Activated T-cell treated with anti-CD3 and anti-CD28 coated beads for 24 hours (primary cell): ENCODE data around the gene RNF130.

Experiments
- DNase-seq: peaks from one replicate; pipeline ENCODE4 v3.0.0-alpha.2; 2020; ENCODE audit warnings: low read depth

The RNF130 gene

DNA sequence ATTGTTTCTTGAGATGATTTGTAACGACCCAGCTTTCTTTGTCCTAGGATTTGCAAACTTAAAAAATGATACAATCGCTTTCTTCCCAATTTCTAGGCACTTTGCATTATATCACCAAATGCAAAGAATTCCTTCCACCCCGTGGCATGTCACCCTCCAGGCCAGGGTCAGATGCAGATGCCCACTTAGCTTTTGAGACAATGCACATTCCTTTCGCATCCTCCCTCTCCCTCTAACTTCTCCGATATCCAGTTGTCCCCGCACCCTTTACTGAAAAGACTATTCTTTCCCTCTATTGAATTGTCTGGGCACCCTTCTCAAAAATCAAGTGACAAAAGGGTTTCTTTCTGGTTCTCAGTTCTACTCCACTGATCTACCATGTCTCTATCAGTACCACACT lies 17.3 kb downstream of the RNF130 start:
- DNase-seq = no peak

DNA sequence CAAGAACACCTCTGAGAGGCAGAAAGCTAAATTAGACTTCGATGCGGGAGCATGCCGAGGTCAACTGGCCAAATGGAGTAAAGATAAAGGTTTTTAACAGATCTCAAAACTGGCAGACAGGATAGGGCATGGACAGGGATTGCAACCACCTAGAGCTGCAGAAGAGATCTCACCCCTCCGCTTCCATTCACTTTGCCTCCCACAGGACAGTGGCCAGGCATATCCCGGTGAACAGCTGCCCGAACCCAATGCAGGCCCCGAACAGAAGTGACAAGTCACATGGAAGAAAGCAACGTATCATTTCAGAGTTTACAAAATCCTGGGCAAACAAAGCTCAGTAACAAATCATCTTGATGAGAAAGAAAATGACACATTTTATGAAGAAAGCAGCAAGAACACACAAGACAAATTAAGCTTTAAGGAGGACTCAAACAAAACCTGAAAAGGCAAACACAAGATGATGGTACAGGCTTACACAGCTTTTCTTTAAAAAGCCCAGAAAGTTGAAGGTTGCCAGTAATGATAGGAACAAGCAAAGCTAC lies 18.4 kb downstream of the RNF130 start:
- no peak for DNase-seq

DNA sequence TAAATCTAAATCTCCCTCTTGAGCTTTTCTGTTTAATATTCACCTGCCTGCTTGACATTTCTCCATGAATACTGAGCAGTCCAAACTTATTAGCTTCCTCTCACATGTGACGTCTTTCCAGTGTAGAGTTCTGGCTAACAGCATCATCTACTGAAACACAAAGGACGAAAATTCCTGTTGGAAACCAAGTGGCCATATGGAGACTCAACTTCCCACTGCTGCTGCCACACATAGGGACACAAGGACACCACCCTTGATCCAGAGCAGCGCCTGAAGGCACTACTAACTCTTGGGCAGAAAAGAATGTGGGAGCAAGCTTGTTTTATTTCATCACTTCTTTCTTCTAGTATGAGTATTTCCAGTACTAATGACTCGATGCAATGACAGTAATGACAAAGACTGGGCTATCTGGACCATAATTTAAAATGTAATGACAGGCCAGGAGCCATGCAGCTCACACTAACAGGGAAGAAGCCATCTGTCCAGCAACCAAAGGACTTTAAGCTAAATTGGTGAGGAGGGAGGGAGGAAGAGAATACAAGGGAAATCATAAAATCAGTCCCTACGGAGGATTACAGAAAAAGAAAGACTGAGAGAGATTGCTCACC lies 19.2 kb downstream of the RNF130 start:
- DNase-seq = no peak

DNA sequence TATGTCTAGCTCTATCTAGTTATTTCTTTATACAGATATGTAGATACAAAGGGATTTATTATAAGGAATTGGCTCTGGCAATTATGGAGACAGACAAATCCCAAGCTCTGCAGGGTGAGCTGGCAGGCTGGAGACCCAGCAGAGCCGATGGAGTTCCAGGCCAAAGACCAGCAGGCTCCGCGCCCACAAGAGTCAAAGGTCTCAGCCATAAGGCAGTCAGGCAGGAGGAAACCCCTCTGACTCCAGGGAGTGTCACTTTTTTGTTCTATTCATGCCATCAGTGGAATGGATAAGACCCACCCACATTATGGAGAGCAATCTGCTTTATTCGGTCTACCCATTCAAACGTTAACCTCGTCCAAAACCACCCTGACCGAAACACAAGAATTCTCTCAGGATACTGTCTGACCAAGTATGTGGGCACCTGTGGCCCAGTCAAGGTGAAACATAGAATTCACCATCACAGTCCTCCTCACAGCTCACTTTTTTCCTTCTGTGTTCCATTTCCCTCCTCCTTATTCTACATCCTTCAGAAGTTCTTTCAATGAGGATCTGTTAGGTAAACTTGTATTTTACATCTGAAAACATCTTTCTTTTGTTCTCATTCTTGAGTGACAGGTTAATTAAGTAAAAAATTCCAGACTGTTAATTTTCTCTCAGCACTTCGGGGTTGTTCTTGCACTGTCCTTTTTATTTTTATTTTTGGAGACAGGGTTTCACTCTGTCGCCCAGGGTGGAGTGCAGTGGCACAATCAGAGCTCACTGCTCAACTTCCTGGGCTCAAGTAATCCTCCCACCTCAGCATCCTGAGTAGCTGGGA lies 21.2 kb downstream of the RNF130 start:
- no peak for DNase-seq

DNA sequence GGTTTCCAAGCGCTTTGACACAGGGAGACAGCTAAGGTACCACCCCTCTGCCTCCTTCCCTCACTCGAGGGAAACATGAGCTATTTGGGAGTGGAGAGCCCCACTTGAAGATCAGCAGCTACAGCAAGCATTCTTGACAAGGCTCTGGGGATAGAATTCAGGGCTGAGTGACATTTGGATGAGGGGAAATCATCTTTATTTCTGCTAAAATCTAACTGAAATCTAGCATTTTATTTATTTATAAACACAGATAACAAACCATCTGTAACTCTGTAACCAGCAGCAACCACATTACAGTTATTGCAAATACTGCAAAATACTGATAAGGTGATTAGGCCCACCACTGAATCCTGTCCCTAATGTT lies 22.4 kb downstream of the RNF130 start:
- DNase-seq = no peak

DNA sequence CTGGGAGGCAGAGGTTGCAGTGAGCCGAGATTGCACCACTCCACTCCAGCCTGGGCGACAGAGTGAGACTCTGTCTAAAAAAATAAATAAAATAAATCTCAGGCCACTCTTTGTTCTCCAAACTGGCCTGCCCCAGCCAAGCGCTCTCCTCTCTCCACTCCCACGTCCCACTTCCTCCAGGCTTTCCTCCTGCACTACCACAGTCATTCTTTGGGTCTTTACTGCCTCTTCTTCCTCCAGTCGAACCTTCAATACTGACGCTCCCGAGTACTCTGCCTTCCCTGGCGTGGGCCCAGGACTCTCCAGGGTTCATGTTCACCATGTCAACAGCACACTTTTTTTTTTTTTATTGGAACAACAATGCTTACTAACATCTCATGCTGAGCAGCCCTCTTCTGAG lies 23.9 kb downstream of the RNF130 start:
- no peak for DNase-seq

DNA sequence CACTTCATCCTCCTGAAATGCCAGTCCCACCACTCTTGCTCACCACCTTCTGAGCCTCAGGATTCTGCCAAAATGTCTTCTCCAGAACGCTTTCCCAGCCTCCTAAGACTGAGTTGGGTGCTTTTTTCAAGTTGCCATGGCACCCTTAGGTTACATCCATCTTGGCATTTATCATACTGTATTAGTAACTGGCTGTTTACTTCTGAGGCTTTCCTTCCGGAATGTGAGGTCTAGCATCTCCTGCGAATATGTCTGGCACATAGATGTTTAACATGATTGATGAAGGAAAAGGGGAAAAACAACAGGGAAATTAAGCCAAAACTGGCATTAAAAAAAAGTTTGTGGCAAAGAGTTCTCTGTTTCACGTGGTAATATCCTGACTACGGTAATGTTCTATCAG lies 24.9 kb downstream of the RNF130 start:
- no peak for DNase-seq

DNA sequence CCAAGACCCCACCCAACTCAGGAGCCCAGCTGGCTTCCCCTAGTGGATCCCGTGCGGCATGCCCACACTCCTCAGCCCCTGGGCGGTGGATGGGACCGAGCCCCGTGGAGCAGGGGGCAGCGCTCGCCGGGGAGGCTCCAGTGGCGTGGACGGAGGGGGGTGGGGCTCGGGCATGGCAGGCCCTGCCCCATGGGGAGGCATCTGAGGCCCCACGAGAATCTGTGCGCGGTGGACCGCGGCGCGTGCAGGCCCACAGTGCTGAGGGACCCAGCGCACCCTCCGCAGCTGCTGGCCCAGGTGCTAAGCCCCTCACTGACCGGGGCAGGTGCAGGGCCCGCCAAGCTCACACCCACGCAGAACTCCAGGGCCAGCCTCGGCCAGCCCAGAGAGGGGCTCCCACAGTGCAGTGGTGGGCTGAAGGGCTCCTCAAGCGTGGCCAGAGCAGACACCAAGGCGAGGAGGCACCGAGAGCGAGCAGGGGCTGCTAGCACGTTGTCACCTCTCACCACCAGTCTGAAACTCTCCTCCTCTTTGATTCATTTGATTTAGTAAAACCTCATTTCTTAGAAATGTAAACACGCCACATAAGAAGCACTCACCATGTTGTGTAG lies 25.6 kb downstream of the RNF130 start:
- DNase-seq = no peak

DNA sequence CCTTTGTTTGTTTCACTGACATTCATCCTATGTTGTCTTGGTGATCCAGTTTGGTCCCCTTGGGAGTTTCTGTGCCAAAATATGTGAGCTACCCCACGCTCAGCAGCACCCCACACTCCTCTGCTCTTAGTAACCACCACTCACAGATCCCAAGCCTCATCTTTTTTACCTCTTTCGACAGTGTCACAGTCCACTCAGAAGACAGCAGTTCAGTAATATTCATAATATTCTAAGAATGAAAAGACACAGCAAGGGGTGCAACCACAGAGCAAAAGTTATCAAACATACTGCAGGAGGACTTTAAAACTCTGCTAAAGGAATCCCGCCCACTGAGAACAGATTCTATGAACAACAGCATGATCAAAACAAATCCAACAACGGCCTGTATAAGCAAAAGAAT lies 28.2 kb downstream of the RNF130 start:
- no peak for DNase-seq

DNA sequence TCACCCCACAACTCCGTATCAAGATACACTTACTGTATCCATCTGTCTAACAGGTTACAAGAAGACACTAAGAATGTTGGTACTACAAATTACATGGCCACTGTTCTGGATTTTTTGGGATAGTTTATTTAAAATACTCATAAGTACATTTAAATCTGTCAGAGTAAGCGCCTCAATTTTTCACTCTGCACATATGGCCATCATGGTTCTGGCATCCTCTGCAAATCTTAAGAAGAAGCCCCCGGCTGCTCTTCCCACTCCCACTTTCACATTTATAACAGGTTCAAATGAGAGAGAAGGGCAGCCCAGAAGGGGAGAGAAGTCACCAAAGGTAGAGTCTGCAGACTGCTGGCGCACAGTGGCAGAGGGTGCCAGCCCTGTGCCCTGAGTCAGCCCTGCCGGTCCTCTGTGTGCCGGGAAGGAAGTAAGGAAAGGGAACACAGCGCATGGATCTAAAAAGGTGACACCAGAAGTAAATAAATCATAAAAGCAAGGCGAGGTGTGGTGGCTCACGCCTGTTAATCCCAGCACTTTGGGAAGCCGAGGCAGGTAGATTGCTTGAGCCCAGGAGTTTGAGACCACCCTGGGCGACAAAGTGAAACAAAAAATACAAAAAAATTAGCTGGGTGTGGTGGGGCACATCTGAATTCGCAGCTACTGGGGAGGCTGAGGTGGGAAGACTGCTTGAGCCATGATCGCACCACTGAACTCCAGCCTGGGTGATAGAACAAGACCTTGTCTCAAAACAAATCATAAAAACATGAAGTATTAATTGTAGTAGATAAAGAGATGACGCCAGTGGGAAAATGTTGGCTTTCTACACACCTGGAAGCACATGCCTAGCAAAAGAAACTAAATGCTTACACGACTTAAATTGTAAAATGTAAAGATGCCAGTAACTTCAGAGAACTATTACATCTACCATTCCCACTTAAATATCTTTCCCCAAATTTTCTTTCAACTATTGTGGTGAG lies 30.0 kb downstream of the RNF130 start:
- DNase-seq = no peak

DNA sequence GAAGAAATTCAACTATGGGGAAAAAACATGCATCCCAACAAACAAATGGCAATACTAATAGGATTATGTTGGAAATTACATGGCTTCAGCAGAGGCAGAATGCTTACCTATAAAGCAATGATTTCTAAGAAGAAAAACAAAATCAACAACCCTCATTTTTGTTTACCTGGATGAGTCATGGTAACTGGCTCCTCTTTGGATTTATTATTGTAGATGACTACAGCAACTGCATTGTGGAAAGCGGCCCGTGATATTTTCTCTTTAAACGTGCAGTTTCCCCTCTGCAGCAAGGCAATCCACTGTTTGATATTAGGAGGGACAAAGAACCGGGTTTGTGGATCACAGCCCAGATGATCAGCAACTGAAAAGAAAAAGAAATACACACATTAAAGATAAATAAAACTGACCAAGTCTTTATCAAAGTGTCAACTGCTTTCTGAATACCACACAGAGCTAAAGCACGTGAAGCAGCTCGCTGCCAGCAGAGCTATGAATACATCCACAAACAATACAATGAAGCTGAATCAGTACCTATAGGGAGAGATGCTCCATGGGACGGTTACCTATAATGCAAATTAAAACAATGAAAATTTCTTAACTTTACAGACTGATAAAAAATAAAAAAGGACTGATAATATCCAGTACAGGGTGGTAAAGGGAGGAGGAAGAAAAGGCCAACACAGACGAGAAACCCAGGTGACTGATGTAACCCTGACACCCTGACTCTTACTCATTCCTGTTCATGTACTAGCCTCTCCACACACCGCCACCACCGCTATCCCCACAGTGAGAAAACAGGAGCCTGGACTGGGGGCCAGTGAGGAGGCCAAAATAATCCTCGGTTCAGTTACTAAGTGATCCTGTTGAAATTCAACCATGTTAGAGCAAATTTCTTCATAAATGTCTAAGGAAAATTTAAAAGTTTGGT lies 31.0 kb downstream of the RNF130 start:
- no peak for DNase-seq

DNA sequence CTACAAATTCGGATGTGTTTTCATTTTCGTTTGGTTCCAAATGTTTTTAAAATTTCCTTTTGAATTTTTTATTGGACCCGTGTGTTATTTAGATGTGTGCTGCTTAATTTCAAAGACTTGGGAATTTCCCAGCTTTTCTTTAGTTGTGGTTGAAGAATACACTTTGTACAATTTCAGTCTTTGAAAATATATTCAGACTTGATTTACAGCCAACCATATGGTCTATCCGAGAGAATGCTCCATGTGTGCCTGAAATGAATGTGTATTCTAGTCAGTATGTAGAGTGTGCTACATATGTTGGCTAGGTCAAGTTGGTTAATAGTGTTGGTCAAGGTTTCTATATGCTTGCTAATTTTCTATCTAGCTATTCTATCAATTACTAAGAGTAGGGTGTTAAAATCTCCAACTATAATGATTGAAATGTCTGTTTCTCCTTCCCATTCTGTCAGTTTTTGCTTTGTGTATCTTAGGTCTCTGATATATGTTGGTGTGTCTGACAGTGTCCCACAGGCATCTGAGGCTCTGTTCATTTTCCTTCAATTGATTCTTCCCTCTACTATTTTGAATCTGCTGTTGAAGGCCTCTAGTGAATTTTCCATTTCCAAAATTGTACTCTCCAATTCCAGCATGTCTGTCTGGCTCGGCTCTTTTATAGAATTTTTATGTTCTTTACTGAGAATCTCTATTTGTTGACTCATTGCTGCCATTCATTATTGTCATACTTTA lies 36.2 kb downstream of the RNF130 start:
- DNase-seq = no peak

DNA sequence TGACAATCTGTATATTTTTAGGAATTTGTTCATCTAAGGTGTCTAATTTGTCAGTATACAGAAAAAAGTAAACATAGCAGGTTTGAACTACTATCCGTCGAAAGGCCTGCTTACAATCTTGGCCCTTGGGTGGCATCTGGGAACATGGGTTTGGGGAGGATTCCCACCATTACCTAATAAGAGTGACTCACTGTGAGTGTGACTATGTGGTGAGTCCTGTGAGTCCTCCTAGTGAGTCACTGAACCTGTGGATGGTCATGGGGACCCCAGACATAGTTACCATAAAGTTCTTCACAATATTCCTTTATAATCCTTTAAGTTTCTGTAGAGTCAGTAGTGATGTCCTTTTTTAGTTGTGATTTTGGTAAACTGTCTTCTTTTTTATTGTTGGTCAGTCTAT lies 37.0 kb downstream of the RNF130 start:
- no peak for DNase-seq

DNA sequence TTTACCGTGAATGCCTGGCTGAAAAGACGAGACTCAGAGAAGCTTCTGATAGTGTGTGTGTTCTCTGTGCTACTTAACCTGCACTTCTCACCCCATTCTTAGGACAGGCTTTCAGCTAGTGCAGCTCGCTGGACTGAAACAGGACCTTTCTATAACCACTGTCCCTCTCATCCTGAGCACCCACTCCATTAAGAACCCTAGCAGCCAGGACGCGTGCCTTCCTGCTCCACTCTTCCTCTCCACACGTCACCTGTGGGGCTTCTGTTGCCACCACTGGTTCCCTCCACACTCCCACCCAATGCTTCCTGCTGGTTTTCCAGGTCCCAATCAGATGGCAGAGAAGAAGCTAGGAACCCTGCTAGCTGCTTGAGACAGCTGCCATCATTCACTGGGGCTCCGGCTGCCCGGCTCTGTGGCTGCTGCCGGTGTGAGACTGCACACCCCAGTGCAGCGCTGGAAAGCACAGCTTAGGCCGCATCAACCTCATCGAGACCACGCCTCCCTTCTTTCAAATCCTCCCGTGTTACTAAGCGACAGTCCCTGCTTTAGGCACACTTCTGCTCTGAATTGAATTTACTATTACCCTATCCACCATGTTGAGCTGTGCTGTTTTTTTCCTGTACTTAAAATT lies 44.0 kb downstream of the RNF130 start:
- no peak for DNase-seq

DNA sequence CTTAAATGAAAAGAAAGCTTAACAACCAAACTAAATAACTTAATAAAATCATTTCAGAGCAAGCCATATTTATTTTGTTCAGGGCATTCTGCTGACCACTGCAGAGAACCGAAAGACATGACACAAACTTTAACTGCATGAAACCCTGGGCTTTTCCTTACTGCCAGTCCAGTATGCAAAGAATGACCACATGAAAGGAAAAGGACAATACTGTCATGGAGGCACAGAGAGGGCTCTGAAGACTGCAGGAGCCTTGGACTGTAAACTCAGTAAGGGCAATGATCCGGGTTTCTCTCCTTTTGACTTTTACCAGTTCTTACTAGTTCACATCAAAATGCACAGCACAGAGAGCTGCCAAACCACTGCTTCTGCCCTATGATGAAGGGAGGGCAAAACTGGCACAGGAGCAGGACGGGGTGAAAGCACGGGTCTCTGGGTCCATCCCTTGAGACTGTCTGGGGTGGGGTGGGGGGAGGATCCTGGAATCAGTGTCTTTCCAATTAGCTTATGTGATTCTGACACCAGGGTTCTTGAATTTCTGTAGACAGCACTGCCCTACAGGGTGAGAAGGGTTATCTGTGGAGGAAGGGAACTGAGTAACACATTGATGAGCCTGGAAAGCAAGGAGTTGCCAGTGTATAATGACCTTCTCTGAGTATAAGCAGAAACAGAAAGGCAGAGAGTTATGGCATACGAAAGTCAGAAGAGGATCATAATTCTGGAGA lies 44.7 kb downstream of the RNF130 start:
- DNase-seq = no peak

DNA sequence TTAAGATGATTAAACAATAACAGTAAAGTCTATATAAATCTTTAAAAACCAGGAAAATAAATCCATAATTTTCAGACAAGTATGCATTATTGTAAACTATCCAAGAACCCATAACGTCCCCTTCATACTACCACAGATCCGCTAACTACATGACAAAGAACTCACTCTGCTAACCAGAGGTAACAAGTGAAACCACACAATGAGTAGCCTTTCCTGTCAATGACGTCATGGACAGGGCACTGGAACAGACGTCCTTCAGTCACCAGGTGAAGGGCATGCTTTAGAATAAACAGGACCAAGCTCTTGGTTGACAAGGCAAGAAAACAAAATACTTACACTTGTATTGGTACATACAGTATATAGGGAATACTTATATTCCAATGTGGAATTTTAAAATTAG lies 45.2 kb downstream of the RNF130 start:
- no peak for DNase-seq

DNA sequence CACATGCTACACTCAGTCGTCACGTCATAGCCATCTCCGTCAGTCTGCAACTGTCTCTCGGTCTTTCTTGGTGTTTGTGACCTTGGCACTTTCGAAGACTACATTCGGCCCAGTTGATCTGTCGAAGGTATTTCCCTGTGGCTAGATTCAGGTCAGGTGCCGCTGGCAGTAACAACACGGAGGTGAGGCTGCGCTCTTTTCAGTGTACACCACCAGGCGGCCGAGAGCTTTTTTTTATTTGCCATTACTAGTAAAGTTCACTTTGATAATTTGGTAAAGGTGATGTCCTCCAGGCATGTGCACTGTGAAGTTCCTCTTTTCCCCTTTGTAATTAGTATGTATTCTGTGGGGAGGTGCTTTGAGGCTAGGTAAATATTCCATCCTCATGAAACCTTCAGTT lies 49.7 kb downstream of the RNF130 start:
- DNase-seq = no peak

DNA sequence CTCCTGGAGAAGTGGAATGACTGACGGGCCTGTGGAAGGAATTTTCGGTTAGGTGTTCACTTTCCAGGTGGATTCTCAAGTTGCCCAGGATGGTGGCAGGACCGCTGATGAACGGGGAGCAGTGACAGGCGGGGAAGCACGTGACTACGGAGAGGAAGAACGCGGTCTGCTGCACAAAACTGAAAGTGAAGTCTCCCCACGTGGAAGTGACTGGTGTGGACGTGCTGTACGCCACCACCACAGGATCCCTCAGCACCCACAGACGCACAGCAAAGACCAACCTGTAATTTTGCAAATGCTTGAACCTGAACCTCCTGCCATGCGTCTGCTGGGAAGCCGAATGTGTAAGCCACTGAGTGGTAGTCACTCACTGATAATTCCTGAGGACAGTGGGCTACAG lies 51.4 kb downstream of the RNF130 start:
- DNase-seq = no peak
